ENCODE results near the gene PLCG1.

Gene PLCG1

DNA sequence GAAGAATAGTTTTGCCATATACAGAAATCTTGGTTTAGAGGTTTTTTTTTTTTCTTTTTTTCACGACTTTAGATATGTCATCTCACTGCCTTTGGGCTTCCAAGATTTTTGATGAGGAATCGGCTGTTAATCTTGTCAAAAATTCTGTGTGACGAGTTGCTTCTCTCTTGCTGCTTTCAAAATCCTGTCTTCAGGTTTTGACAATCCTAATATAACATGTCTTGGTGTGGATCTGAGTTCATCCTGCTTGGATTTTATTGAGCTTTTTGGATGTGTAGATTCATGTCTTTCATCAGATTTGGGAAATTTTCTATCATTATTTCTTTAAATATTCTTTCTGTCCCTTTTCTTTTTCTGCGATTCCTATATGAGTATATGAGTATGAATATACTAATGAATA, 61.1 kb downstream of the PLCG1 start:
- H2AFZ ChIP-seq (ENCODE audit: low read depth, low read length, severe bottlenecking), result no peak overlapping the region
- no peak overlapping the region for H3K4me3 ChIP-seq (ENCODE audit: insufficient read depth, low read length, poor library complexity, severe bottlenecking)
- peaks cover 4% of the 10 kb centered on the region; the same call in 1 of the 2 replicates for H3F3A ChIP-seq (ENCODE audit: insufficient read depth)
- H3K9me3 ChIP-seq (ENCODE audit: insufficient read depth, low read length), result no peaks in the 10 kb centered on the region
- no peaks in the 10 kb centered on the region for H3K36me3 ChIP-seq (ENCODE audit: low read length)
- no peak overlapping the region for H3K4me2 ChIP-seq (ENCODE audit: low read depth, low read length, poor library complexity, severe bottlenecking)
- no peak overlapping the region for H3K9ac ChIP-seq (ENCODE audit: low read length)
- TF ChIP-seq, protein P1, sequence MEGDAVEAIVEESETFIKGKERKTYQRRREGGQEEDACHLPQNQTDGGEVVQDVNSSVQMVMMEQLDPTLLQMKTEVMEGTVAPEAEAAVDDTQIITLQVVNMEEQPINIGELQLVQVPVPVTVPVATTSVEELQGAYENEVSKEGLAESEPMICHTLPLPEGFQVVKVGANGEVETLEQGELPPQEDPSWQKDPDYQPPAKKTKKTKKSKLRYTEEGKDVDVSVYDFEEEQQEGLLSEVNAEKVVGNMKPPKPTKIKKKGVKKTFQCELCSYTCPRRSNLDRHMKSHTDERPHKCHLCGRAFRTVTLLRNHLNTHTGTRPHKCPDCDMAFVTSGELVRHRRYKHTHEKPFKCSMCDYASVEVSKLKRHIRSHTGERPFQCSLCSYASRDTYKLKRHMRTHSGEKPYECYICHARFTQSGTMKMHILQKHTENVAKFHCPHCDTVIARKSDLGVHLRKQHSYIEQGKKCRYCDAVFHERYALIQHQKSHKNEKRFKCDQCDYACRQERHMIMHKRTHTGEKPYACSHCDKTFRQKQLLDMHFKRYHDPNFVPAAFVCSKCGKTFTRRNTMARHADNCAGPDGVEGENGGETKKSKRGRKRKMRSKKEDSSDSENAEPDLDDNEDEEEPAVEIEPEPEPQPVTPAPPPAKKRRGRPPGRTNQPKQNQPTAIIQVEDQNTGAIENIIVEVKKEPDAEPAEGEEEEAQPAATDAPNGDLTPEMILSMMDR (IDR thresholded peaks at IDR 0.05; ENCODE audit: insufficient read depth, low read length, poor library complexity, severe bottlenecking), result no peak
- no peak for TF ChIP-seq EZH2phosphoT487 (conservative IDR thresholded peaks at IDR 0.05; ENCODE audit: low read length)
- H3K9me2 ChIP-seq (replicated peaks; ENCODE audit: insufficient read depth, low read length), result no peaks in the 10 kb centered on the region
- no peaks in the 10 kb centered on the region for H4K20me1 ChIP-seq (ENCODE audit: low read depth, low read length)
- no peak overlapping the region for H3K27ac ChIP-seq (ENCODE audit: low read depth, low read length)
- no peaks in the 10 kb centered on the region for H3K79me2 ChIP-seq (ENCODE audit: insufficient read depth, low read length)
- no peaks in the 10 kb centered on the region for H3K27me3 ChIP-seq (ENCODE audit: low read length)

DNA sequence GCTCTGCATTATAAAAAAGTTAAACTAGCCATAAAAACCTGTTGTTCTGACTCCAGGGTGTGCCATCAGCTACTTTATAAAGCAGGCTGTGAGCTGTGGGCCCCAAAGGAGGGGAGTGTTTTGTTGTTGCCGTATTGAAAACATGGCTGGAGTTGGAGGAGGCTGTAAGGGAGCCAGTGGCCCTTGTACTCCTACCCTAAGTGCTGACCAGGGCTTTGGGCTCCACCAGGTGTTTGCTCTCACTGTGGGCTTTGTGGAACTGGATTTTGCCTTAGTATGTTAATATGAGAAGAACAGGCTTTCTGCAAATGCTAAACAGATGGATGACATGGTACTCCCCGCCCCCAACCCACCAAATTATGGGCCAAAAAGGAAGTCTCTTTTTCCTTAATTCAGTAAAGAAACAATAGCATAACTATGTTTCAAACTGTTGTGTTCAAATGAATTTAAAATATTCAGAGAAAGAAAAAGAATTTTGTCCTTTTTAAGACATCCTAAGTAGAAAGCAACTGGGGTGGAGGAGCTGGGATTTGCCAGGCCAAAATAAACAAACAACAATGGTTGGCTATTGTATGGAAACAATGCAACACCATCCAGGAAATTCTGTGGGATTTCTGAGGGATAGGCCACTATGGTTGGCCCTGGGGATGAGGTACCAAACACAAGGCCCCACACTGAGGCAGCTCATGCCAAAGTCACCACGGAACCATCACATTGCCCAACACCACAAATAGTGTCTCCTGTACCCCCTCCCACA, 63.3 kb downstream of the PLCG1 start:
- no peak overlapping the region for H3K4me3 ChIP-seq (ENCODE audit: insufficient read depth, low read length, poor library complexity, severe bottlenecking)
- H3K9me2 ChIP-seq (replicated peaks; ENCODE audit: insufficient read depth, low read length), result no peaks in the 10 kb centered on the region
- H3K36me3 ChIP-seq (ENCODE audit: low read length), result no peaks in the 10 kb centered on the region
- no peak overlapping the region for H3K9ac ChIP-seq (ENCODE audit: low read length)
- no peak overlapping the region for H3K27ac ChIP-seq (ENCODE audit: low read depth, low read length)
- H3K4me2 ChIP-seq (ENCODE audit: low read depth, low read length, poor library complexity, severe bottlenecking), result no peak overlapping the region
- H3K9me3 ChIP-seq (ENCODE audit: insufficient read depth, low read length), result no peaks in the 10 kb centered on the region
- no peak for TF ChIP-seq EZH2phosphoT487 (conservative IDR thresholded peaks at IDR 0.05; ENCODE audit: low read length)
- TF ChIP-seq, protein P1 (IDR thresholded peaks at IDR 0.05; ENCODE audit: insufficient read depth, low read length, poor library complexity, severe bottlenecking), result no peak
- no peaks in the 10 kb centered on the region for H4K20me1 ChIP-seq (ENCODE audit: low read depth, low read length)
- no peaks in the 10 kb centered on the region for H3K79me2 ChIP-seq (ENCODE audit: insufficient read depth, low read length)
- peaks cover 4% of the 10 kb centered on the region; the same call in 1 of the 2 replicates for H3F3A ChIP-seq (ENCODE audit: insufficient read depth)
- H2AFZ ChIP-seq (ENCODE audit: low read depth, low read length, severe bottlenecking), result no peak overlapping the region
- H3K27me3 ChIP-seq (ENCODE audit: low read length), result no peaks in the 10 kb centered on the region

DNA sequence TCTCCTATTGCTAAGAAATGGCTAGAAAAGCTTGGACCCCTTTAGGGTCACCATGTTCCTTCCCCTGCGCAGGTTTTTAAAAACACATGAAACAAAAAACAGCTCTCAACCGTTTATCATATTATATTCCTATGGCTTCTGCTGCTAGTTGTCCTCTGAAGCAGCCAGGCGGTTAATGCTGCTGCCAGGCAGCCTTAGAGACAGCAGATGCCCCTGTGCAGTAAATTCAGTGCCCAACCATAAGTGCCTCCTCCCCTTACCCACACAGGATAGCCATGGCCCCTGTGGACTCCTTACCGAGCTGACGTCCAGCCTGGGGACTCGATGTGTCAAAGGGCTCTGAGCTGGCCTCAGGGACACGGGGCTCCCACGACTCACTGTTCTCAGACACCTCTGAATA, 64.4 kb downstream of the PLCG1 start:
- no peak overlapping the region for H3K4me2 ChIP-seq (ENCODE audit: low read depth, low read length, poor library complexity, severe bottlenecking)
- TF ChIP-seq, protein P1 (IDR thresholded peaks at IDR 0.05; ENCODE audit: insufficient read depth, low read length, poor library complexity, severe bottlenecking), result no peak
- no peak for TF ChIP-seq EZH2phosphoT487 (conservative IDR thresholded peaks at IDR 0.05; ENCODE audit: low read length)
- no peak overlapping the region for H3K4me3 ChIP-seq (ENCODE audit: insufficient read depth, low read length, poor library complexity, severe bottlenecking)
- peaks cover 4% of the 10 kb centered on the region; the same call in 1 of the 2 replicates for H3F3A ChIP-seq (ENCODE audit: insufficient read depth)
- H3K36me3 ChIP-seq (ENCODE audit: low read length), result no peaks in the 10 kb centered on the region
- no peaks in the 10 kb centered on the region for H3K27me3 ChIP-seq (ENCODE audit: low read length)
- no peak overlapping the region for H3K9ac ChIP-seq (ENCODE audit: low read length)
- no peaks in the 10 kb centered on the region for H3K9me3 ChIP-seq (ENCODE audit: insufficient read depth, low read length)
- H3K27ac ChIP-seq (ENCODE audit: low read depth, low read length), result no peak overlapping the region
- H3K79me2 ChIP-seq (ENCODE audit: insufficient read depth, low read length), result no peaks in the 10 kb centered on the region
- no peak overlapping the region for H2AFZ ChIP-seq (ENCODE audit: low read depth, low read length, severe bottlenecking)
- H4K20me1 ChIP-seq (ENCODE audit: low read depth, low read length), result no peaks in the 10 kb centered on the region
- H3K9me2 ChIP-seq (replicated peaks; ENCODE audit: insufficient read depth, low read length), result no peaks in the 10 kb centered on the region

Measured in SU-DHL-6 (cell line).